CD4-positive, alpha-beta T cell treated with Interleukin-10 for 1 hour (primary cell): ENCODE measurements around the gene HK1.
"Not testable (repeated sequence)": the region's sequence is repeated elsewhere in the genome, so short reads cannot be mapped to it uniquely, and the experiment has no call there.

Experiments used
- DNase-seq: peaks from one replicate; pipeline ENCODE4 v3.0.0-alpha.2; 2020

HK1 gene

GRCh38 chr10:69328888-69329287 lies 50.6 kb downstream of the HK1 start:
- not testable (repeated sequence) for DNase-seq

- DNase-seq = no peak
These were observed 51.5 kb downstream of the HK1 start for GRCh38 chr10:69329721-69330178.

GRCh38 chr10:69331161-69331560 lies 52.9 kb downstream of the HK1 start:
- DNase-seq = no peak

DNA sequence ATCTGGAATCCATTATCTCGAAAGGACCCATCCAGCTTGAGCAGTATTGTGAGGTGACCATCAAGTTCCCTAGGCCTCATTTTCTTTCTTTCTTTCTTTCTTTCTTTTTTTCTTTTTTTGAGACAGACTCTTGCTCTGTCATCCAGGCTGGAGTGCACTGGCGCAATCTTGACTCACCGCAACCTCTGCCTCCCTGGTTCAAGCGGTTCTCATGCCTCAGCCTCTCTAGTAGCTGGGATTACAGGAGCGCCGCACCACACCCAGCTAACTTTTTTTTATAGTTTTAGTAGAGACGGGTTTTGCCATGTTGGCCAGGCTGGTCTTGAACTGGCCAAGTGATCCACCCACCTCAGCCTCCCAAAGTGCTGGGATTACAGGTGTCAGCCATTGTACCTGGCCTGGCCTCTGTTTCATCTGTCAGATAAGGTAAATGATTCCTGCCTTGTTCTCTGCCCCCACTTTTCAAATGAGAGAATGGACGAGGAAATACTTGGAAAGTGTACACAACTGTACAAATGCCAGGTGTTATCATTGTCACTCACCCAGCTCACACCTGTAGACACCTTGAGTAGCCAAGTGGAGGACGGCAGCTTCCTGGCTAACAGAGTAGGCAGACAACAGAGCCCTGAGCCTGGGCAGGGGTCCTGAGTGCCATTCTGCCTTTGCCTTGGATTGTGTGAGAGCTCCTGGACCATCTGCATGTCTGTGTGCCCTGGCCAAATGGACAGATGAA lies 54.1 kb downstream of the HK1 start:
- no peak for DNase-seq

DNA sequence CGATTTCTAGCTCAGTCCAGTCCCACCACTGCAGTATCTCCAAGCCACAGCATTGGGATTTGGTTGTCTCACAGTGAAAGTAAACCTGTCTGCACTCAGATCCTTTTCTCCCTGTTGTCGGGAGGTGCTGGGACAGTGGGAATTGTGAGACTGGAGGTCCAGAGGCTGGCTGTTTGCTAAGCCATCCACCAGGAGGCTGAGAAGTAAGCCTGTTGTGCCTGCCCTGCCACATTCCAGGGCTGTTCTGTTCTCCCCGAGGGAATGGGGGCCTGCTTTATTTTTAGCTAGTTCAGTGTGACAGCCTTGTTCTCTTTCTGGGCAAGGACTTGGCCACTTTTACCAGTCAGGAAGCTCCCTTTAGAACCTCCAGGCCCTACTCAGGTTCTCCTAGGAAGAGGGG lies 54.9 kb downstream of the HK1 start:
- no peak for DNase-seq

- DNase-seq = not testable (repeated sequence)
These were observed 55.6 kb downstream of the HK1 start for GRCh38 chr10:69333865-69334301.

DNA sequence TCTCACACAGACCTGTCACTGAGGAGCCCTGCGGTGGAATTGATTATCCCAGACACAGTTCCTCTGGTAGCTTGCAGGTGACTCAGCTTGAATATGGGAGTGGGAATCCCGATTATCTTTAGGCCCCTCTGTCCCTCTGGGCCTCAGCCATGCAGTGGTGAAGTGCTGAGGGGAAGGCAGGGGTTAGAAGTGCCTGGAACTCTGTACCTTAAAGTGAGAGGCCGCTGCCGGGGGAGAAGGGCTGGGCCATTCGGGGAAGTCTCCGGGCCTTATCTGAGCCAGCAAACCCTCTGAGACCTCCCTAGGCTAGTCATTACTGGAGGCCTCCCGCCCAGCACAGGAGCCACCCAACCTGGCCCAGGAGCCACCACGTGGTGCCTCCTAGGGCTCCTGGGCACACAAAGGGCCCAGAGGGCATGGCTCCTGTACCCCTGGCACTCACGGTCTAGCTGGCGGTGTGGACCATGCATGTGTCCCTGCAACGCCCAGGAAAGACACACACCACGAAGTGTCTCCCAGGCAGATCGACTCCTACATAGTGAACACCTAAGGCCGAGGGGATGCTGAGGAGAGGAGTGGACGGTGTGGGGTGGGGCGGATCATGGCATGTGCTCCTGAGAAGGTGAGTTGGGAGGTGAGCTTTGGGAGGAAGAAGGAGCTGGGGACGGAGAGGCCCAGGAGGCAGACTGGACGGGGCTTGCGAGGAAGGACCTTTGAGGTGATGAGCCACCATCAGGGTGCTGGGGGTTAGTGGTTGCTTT lies 56.2 kb downstream of the HK1 start:
- no peak for DNase-seq

DNA sequence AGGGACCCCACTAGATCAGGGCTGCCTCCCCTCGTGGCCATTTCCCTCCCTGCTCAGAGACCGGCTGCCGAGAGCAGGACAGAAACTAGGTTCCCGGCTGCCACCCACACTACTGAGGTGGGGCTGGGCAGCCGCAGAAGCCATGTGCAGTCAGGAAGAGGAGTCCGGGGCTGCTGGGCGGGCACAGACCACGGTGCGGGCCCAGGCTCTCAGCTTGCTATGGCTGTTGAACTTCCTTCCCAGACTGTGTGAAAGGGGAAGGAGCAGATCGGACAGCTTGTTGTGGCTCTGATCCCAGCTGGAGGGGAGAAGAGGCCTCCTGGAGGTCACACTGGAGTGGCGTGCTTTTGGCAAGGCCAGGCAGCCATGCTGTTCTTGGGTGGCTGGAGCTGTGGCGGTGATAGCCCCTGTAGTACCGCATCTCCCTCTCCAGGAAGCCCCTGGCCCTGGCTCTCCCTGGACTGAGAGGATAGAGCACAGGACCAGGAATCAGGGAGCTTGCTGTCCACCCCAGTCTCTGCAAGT lies 56.8 kb downstream of the HK1 start:
- DNase-seq = peak; percentile 26

DNA sequence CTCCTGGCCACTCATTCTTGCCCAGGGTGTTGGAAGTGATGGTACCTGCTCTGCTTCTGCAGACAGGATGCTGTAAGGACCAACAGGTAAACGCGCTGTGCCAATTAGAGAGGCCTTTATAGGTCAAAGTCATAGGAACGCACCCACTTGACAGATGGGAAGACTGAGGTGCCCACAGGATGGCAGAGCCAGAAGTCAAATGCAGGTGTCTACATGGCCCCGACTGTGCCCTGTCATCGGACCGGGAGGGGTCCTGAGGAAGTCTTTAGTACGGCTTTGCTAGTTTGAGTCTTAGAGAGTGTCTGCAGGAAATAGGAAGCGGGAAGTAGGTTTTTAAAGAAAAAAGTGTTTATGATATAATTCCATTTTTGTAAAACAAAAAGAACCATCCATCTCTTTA lies 57.3 kb downstream of the HK1 start:
- DNase-seq = no peak

DNA sequence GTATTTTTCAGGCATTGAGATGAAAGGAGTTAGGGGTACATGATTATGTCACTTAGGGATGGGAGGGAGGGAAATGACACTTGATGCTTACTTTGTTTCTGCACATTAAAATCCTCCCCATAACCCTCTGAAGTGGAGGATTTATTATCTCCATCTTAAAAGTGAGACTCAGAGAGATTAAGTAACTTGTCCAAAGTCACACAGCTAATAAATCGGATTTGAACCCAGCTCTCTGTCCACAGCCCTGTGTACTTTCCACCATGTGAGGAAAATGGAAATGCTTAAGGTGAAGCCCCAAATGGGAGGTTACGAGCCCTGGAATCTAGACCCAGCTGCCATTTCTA lies 58.6 kb downstream of the HK1 start:
- no peak for DNase-seq

- no peak for DNase-seq
These were observed 59.2 kb downstream of the HK1 start for GRCh38 chr10:69337296-69338132.

DNA sequence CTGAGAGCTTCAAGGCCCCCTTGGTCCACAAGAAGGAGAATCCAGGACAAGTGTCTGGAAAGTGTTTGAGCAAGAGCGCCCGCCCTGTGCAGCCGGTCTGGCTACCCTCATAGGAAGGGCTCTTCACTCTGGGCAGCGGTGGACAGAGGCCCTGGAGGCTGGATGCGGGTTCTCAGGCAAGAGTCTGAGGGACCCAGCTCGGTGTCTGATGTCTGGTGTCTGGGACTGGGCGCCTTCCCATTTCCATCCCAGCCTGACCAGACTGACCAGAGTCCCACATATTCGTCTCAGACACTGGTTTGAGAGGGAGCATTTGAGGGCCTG lies 59.8 kb downstream of the HK1 start:
- DNase-seq = no peak

DNA sequence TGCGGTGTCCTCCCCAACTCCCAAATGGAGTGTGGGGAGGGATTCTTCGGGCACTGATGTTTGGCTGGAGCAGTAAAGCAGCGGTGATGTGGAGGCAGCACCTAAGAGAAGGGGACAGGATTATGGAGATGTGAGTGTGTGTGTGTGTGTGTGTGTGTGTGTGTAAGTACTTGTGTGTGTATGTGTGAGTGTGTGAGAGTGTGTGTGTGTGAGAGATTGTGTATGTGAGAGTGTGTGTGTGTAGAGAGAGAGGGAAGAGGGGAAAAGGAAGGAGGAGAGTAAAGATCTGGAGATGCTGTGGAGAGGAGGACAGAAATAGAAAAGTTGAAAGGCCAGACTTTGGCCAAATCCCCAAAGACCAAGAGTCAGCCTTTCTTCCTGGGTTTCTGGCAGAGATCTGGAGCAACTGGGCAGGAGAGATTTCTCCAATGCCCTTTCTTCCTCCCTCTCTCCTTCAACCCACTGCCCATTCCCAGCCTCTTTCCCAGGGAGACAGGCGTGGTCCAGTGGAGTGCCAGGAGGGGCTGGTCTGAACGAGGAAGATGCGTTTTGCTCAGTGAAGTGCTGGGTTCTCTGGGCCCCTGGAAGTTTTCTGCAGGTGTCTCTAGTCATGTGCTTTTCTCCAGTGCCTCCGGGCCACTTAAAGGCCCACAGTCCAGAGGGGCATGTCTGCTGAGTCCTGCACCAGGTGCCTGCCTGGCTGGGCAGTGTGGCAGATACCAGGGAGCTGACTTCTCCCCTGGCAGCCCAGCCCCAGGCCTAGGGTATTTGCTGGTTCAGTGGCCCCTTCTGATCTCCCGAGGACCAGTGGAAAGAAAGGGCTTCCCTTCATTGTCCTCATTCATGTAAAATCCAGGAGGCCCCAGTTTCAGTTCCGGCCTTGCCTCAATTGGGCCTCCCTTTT lies 60.5 kb downstream of the HK1 start:
- DNase-seq = no peak

DNA sequence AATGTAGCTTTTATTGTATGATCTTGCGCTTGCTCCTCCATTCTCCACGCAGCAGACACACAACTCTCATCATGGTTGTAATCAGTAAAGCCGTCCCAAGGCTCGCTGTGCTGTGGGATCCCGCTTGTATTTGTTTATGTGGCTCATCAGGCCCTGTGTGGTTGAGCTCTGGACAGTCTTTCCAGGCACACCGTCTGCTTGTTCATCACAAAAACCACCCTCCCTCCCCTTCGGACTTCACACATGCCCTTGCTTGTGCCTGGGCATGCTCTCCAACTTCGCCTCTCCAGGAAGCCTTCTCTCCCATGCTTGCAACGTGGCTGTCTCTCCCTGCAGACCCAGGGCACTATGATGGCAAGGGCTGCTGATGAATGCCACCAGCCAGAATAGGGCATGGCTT lies 62.4 kb downstream of the HK1 start:
- no peak for DNase-seq

- DNase-seq = no peak
These were observed 65.6 kb downstream of the HK1 start for GRCh38 chr10:69343905-69344304.

DNA sequence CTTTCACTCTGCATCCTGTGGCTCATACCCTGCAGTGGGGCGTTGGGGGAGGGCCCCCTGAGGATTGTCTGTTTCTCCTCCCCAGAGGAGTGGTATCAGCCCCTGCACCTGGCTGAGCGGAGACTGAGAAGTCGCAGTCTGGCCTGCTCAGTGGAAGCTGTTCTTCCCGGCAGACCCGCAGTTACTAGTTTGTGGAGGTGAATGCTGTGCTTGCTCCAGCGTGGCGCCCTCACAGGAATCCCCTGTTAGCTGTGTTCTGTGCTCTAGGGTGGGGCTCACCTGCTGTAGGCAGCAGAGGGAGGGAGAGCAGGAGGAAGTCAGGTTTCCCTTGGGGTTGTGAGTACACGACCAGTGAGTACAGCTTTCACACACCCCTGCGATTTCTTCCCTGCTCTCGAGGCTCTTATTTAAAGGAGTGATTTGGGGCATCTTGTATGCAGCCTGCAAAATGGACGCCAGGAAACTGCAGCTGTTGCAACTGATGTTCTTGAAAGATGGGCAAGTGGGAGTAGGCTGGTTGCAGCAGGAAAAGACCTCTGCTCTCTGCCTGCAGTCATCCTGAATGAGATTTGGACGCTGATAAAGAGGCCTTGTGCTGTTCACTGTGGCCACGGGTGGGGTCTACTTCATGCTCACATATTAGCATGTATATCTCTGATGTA lies 66.4 kb downstream of the HK1 start:
- DNase-seq = peak; percentile 36

DNA sequence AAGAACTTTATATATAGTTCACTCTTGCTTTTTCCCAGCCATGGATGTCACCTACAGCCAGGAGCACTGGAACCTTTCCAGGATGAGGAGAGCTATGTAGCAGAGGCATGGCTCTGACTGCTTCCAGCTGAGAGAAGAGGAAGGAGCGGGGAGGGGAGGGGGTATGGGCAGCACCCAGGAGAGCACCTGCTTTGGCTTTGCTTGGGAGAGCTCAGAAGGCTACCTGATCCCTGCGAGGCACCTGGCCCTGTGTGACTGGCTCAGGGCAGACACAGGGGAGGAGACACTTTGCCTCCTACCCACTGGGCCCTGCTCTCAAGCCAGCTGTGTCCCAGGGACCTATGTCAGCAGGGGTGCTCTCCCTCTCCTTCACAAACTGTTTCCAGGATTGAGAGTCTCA lies 67.1 kb downstream of the HK1 start:
- DNase-seq = no peak

- DNase-seq = no peak
These were observed 67.7 kb downstream of the HK1 start for GRCh38 chr10:69345890-69346474.

DNA sequence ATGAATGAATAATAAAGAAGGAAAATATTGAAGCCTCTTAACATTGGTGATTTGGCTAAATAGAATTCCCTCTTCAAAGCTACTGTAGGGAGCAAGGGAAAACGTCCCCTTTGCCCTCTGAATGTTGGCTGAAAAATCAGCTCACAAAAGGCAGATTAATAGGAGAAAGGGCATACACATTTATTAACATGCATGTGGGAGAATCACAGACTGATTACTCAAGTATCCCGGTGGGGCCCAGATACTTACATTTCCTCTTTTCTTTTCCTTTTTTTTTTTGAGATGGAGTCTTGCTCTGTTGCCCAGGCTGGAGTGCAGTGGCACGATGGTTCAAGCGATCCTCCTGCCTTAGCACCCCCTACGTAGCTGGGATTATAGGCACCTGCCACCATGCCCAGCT lies 68.5 kb downstream of the HK1 start:
- DNase-seq = no peak

DNA sequence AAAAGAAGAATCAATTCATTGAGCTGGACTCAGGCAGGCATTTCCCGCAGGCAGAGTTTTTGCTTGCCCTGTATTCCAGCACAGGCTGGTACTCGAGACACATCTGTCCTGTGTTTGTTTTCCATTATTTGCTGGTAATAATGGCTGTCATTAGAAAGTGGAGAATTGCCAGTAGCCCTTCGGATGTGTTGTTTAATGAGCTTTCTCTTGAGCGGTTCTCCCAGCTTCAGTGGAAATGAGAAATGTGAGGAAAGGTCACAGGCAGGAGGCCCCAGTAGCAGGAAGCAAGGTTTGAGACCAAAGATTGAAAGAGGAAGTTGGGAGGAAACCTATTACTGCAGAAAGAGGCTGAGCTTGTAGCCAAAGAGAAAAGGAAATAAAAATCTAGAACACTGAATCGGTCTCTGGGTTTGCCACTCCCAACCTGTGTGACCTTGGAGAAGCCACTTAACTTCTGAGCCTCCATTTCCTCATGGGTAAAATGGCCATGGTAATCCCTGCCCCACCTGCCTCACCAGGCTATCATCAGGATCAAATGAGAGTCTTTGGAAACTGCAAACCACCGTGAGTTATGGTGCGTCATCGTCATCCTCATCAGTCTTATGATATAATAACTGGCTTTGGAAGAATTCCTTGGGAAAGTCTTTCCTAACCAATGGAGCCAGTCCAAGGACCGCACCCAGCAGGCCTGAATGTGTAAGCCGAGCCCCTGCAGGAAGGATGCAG lies 70.7 kb downstream of the HK1 start:
- no peak for DNase-seq

GRCh38 chr10:69349542-69349888 lies 71.2 kb downstream of the HK1 start:
- no peak for DNase-seq
